ENCODE results near the gene CCDC116.
A peak's percentile ranks its signal among the peaks of the same experiment; 100 is the strongest.
"Not testable (repeated sequence)": the region's sequence is repeated elsewhere in the genome, so short reads cannot be mapped to it uniquely, and the experiment has no call there.

Gene CCDC116

DNA sequence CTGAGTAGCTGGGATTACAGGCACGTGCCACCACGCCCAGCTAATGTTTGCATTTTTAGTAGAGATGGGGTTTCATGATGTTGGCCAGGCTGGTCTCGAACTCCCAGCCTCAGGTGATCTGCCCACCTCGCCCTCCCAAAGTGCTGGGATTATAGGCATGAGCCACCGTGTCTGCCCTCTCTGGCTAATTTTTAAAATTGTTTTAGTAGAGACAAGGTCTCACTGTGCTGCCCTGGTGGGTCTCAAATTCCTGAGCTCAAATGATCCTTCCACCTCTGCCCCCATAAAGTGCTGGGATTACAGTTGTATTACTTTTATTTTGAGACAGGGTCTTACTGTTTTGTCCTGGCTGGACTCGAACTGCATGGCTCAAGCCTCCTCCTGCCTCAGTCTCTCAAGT lies 13.0 kb downstream of the CCDC116 start:
- H3K4me3 ChIP-seq (ENCODE audit: low read depth, low read length); H3K4me1 ChIP-seq (ENCODE audit: control insufficient read depth, insufficient read depth, low read length); H3K27me3 ChIP-seq (ENCODE audit: control insufficient read depth, insufficient read depth, low read length); H3K27ac ChIP-seq (ENCODE audit: low read depth, low read length); H3K9me3 ChIP-seq (ENCODE audit: control insufficient read depth, insufficient read depth, low read depth, low read length); H3K9ac ChIP-seq (ENCODE audit: low read length): not testable (repeated sequence)
- H3K36me3 ChIP-seq (ENCODE audit: control insufficient read depth, insufficient read depth, low read length): peaks cover 19% of the 10 kb centered on the region

DNA sequence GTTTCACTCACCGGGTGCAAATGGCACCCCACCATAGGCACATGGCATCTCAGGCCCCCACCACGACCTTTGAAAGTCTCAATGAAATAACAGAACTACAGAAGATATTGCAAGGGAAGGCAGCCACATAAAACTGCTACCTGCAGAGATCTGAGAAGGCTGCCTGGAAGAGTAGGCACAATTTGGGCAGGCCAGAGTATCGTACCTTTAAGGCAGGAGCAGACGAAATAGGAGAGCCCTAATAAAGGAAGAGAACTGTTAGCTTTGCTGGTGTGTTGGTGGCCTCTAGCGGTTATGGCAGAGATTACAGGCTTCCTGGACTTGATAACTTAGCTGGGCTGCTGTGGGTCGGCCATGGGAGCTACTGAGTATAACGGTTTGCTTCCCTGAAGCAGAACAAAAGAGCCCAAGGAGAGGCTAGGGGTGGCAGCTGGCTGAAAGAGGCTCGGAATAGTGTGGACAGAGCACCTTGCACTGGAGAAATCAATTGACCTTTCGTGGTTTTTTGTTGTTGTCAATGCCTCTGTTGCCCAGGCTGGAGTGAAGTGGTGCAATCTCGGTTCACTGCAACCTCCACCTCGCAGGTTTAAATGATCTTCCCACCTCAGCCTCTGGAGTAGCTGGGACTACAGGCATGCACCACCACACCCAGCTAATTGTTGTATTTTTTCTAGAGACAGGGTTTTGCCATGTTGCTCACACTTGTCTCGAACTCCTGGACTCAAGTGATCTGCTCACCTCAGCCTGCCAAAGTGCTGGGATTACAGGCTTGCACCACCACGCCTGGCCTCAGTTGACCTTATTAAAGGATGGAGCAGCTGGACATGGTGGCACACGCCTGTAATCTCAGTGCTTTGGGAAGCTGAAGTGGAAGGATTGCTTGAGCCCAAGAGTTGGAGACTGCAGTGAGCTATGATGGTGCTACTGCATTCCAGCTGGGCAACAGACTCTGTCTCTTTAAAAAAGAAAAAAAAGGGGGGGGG lies 14.3 kb downstream of the CCDC116 start:
- Histone ChIP-seq H3K4me3 (ENCODE audit: low read depth, low read length) (no peak overlapping the region), H3K27me3 (ENCODE audit: control insufficient read depth, insufficient read depth, low read length) (no peaks in the 10 kb centered on the region), H3K9me3 (ENCODE audit: control insufficient read depth, insufficient read depth, low read depth, low read length) (no peaks in the 10 kb centered on the region), H3K36me3 (ENCODE audit: control insufficient read depth, insufficient read depth, low read length) (peaks cover 19% of the 10 kb centered on the region), H3K27ac (ENCODE audit: low read depth, low read length) (no peak overlapping the region), H3K9ac (ENCODE audit: low read length) (no peak overlapping the region), H3K4me1 (ENCODE audit: control insufficient read depth, insufficient read depth, low read length) (peaks cover 12% of the 10 kb centered on the region)

DNA sequence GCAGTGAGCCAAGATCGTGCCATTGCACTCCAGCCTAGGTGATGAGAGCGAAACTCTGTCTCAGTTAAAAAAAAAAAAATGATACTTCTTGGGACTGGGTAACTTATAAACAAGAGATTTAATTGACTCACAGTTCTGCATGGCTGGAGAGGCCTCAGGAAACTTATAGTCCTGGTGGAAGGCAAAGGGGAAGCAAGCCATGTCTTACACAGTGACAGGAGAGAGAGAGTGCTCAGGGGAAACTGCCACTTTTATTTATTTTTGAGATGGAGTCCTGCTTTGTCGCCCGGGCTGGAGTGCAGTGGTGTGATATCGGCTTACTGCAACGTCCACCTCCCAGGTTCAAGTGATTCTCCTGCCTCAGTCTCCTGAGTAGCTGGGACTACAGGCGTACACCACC lies 17.7 kb downstream of the CCDC116 start:
- Histone ChIP-seq H3K4me1 (ENCODE audit: control insufficient read depth, insufficient read depth, low read length) (peaks cover 18% of the 10 kb centered on the region), H3K27me3 (ENCODE audit: control insufficient read depth, insufficient read depth, low read length) (no peaks in the 10 kb centered on the region), H3K9ac (ENCODE audit: low read length) (no peak overlapping the region), H3K27ac (ENCODE audit: low read depth, low read length) (no peak overlapping the region), H3K9me3 (ENCODE audit: control insufficient read depth, insufficient read depth, low read depth, low read length) (no peaks in the 10 kb centered on the region), H3K4me3 (ENCODE audit: low read depth, low read length) (no peak overlapping the region), H3K36me3 (ENCODE audit: control insufficient read depth, insufficient read depth, low read length) (peaks cover 29% of the 10 kb centered on the region)

DNA sequence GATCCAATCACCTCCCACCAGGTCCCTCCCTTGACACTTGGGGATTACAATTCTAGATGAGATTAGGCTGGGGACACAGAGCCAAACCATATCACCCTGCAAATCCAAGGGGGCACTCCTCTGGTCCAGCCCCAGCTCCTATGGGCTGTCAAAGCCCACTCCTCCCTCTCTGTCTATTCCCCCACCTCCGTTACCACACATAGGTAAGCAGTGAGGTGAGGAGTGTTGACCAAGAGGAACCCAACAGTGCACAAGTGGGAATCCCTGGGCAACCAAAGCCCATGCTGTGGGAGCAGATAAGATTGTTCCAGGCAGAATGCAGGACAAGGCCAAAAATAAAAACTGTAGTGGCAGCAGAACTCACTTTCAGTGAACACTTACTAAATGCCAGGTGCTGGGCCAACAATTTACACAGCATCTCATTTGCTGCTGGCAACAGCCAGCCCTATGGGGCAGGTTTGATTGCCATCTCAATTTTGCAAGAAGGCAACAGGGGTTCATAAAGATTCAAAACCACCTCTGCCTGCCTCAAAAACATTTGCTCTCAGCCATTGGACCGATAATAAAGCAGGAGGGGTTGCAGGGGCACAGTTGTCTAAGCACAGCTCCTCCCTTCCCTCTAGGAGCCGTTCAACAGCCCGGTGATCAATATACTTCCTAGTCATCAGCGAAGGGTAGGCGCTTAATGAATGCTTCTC lies 18.4 kb downstream of the CCDC116 start:
- peak overlapping the region; percentile 78; the same call in 1 of the 2 replicates for H3K27ac ChIP-seq (ENCODE audit: low read depth, low read length)

DNA sequence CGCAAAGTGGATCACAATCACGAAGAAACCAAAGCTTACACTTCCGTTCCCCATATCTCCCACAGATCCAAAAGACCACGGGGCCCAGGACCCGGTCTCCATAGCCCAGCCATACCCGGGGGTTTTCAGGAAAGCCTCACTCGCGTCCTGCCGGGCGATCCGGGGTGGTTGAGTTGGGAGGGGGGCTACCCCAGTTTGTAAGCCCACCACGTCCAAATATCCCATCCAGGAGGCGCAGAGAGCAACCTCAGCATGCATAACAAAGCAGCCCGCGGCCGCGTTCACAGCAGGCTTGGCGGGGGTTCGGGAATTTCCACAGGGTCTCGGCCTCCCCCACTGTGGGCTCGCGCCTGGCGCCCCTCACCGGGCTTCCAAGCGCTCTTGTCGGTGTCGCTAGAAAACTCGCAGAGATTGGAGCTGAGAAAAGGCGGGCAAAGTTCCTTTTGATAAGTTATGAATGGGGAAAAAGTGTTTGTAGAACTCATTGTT lies 19.0 kb downstream of the CCDC116 start:
- Histone ChIP-seq H3K4me3 (ENCODE audit: low read depth, low read length) (peak overlapping the region; percentile 93), H3K27me3 (ENCODE audit: control insufficient read depth, insufficient read depth, low read length) (no peaks in the 10 kb centered on the region), H3K4me1 (ENCODE audit: control insufficient read depth, insufficient read depth, low read length) (peaks cover 19% of the 10 kb centered on the region)

More for the DNA sequence above, 18.4 kb downstream of the CCDC116 start:
- no peaks in the 10 kb centered on the region for H3K27me3 ChIP-seq (ENCODE audit: control insufficient read depth, insufficient read depth, low read length)
- peak overlapping the region; percentile 93 for H3K4me3 ChIP-seq (ENCODE audit: low read depth, low read length)
- peaks cover 18% of the 10 kb centered on the region for H3K4me1 ChIP-seq (ENCODE audit: control insufficient read depth, insufficient read depth, low read length)
- H3K36me3 ChIP-seq (ENCODE audit: control insufficient read depth, insufficient read depth, low read length): peaks cover 29% of the 10 kb centered on the region
- no peaks in the 10 kb centered on the region for H3K9me3 ChIP-seq (ENCODE audit: control insufficient read depth, insufficient read depth, low read depth, low read length)
- peak overlapping the region; percentile 96 for H3K9ac ChIP-seq (ENCODE audit: low read length)

DNA sequence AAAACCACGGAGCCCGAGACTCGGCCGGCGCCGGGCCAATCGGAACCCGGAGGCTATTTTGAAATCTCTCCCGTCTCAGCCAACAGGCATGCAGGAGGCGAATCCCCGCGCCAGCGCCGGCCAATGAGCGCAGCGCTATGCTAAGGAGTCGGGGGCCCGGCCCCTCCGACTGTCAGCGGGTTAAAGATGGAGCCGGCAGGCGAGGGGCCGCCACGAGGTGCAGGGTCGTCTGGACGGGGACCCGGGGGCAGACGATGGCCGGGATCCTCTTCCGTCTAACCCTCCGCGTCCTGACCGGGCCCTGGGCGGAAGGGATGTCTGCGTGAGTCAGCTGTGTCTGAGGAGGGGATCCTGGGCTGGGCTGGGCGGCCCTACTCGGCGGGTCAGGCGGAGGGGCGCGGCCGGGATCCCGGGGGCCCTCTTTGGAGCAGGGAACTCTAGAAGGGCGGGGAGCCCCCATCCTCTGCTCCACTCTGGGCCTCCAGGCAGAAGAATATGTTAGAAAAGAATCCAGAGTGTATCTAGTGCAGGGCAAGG lies 19.5 kb downstream of the CCDC116 start:
- Histone ChIP-seq H3K4me3 (ENCODE audit: low read depth, low read length) (peak overlapping the region; percentile 93), H3K9ac (ENCODE audit: low read length) (peak overlapping the region; percentile 96), H3K27me3 (ENCODE audit: control insufficient read depth, insufficient read depth, low read length) (no peaks in the 10 kb centered on the region), H3K4me1 (ENCODE audit: control insufficient read depth, insufficient read depth, low read length) (peaks cover 24% of the 10 kb centered on the region), H3K9me3 (ENCODE audit: control insufficient read depth, insufficient read depth, low read depth, low read length) (no peaks in the 10 kb centered on the region), H3K27ac (ENCODE audit: low read depth, low read length) (peak overlapping the region; percentile 78), H3K36me3 (ENCODE audit: control insufficient read depth, insufficient read depth, low read length) (peaks cover 24% of the 10 kb centered on the region)

More for the DNA sequence above, 19.0 kb downstream of the CCDC116 start:
- peak overlapping the region; percentile 96 for H3K9ac ChIP-seq (ENCODE audit: low read length)
- peak overlapping the region; percentile 78 for H3K27ac ChIP-seq (ENCODE audit: low read depth, low read length)
- H3K9me3 ChIP-seq (ENCODE audit: control insufficient read depth, insufficient read depth, low read depth, low read length): no peaks in the 10 kb centered on the region
- H3K36me3 ChIP-seq (ENCODE audit: control insufficient read depth, insufficient read depth, low read length): peaks cover 25% of the 10 kb centered on the region

DNA sequence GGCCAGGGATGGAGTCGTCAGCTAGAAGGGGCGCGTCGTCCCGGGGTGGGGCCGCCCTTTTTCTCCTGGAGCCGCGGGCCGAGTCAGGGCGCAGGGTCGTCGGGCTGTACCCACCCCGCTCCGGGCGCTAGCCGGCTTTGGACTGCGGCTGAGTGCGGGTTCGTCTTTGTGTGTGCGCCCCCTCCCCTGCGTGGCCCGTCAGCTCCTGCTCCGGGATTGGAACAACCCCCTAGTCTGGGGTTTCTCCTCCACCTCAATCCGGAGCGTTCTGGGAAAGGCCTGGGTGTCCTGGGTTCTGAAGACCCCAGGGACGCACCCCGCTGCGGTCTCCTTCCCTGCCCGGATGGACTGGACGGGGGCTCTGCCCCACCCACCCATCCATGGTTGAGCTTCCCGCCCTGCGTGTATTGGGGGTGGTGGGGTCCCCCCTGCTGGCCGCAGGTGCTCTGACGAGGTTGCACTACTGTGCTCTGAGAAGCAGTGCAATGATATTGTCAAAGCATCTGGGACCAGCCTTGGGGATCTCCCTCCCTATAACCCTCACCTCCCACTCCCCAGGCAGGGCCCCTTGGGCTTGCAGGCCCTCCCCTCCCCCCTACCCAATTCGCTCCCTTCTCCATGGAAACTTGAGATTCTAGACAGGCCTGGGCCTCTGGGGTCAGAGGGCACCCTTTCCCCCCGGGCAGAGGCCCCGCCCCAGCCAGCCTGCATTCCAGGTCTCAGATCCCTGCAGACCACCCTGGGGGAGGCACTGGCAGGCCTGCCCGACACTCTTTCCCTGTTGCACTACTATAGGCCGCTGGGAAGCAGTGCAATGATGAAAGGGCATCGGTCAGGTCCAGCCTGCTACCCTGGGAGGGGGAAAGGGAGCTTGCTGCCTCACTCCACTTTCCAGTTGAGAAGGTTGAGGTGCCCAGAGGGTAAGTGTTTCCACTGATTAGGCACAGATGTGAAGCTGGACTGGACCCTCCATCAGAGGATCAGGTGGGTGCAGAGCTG lies 20.3 kb downstream of the CCDC116 start:
- Histone ChIP-seq H3K27ac (ENCODE audit: low read depth, low read length) (peak overlapping the region; percentile 78; the same call in 1 of the 2 replicates), H3K9ac (ENCODE audit: low read length) (peak overlapping the region; percentile 96), H3K9me3 (ENCODE audit: control insufficient read depth, insufficient read depth, low read depth, low read length) (no peaks in the 10 kb centered on the region), H3K4me1 (ENCODE audit: control insufficient read depth, insufficient read depth, low read length) (peaks cover 26% of the 10 kb centered on the region), H3K4me3 (ENCODE audit: low read depth, low read length) (peak overlapping the region; percentile 93), H3K36me3 (ENCODE audit: control insufficient read depth, insufficient read depth, low read length) (peaks cover 24% of the 10 kb centered on the region), H3K27me3 (ENCODE audit: control insufficient read depth, insufficient read depth, low read length) (no peaks in the 10 kb centered on the region)

DNA sequence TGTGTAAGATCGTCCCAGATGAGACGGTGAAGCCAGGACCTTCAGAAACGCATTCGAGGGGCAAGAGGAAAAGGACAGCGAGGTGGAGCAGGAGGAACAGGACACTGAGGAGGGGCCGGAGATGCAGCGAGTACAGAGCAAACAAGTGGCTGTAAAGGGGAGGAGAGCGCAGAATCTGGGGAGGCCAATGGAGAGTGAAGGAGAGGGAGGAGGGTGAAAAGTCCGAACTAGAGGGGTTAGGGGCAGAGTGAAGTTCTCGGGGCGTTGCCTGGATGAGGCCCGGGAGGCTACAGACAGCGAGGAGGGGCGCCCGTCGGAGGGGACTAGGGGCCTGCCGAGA lies 24.4 kb downstream of the CCDC116 start:
- H3K4me1 ChIP-seq (ENCODE audit: control insufficient read depth, insufficient read depth, low read length): peaks cover 21% of the 10 kb centered on the region
- peaks cover 20% of the 10 kb centered on the region for H3K36me3 ChIP-seq (ENCODE audit: control insufficient read depth, insufficient read depth, low read length)
- H3K9ac ChIP-seq (ENCODE audit: low read length): peak overlapping the region; percentile 43
- H3K27me3 ChIP-seq (ENCODE audit: control insufficient read depth, insufficient read depth, low read length): peaks cover 4% of the 10 kb centered on the region; the same call in 1 of the 2 replicates
- H3K4me3 ChIP-seq (ENCODE audit: low read depth, low read length): peak overlapping the region; percentile 78
- no peak overlapping the region for H3K27ac ChIP-seq (ENCODE audit: low read depth, low read length)
- H3K9me3 ChIP-seq (ENCODE audit: control insufficient read depth, insufficient read depth, low read depth, low read length): no peaks in the 10 kb centered on the region

DNA sequence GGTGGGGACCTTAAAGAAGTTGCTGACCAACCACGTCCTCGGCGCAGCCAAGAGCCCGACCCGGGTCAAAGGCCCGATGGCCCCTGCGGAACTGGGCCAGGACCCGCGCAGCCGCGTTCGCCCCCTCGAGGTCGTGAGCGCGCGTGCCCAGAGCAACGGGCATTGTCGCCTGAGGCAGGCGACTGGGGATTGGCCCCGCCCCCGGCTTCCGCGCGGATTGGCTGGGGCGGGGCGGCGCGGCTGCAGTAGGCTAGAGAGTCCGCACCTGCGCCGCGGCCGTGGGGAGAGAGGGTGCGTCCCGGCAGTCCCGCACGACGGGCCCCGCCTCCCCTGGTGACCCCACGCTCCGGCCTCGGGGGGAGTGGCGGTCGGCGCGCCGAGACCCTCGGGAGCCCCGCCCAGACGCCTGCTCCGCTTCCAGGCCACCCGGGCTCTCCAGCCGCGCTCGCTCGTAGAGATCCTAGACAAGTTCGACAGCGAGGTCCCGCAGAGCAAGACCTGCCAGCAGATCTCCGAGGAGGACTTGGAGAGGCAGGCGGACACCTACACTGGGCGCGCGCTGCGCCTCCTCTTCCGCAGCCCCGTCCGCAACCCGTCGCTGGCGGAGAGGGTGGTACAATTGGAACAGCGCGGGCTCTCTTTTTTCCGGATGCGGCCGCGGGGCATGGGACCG lies 24.9 kb downstream of the CCDC116 start:
- peak overlapping the region; percentile 54 for H3K9ac ChIP-seq (ENCODE audit: low read length)
- H3K4me3 ChIP-seq (ENCODE audit: low read depth, low read length): peak overlapping the region; percentile 78
- no peak overlapping the region for H3K27ac ChIP-seq (ENCODE audit: low read depth, low read length)

More for the DNA sequence above, 24.9 kb downstream of the CCDC116 start:
- peaks cover 20% of the 10 kb centered on the region for H3K36me3 ChIP-seq (ENCODE audit: control insufficient read depth, insufficient read depth, low read length)
- H3K27me3 ChIP-seq (ENCODE audit: control insufficient read depth, insufficient read depth, low read length): peaks cover 4% of the 10 kb centered on the region; the same call in 1 of the 2 replicates
- H3K9me3 ChIP-seq (ENCODE audit: control insufficient read depth, insufficient read depth, low read depth, low read length): no peaks in the 10 kb centered on the region
- H3K4me1 ChIP-seq (ENCODE audit: control insufficient read depth, insufficient read depth, low read length): peaks cover 21% of the 10 kb centered on the region

Data from HUES6 (cell line).